Tracheal epithelial cell (primary cell): Measurements from ENCODE around the gene PGBD4. TPM values are rescaled to one million over a fixed set of nuclear protein-coding genes. Genes with fewer than 3 reads are reported as not detected.

ENCODE experiments used
- total RNA-seq: library from RNA; depleted of rRNA; stranded (reverse); fragments of >200 nt; gene quantifications from 2 replicates; pipeline ENCODE4 v1.2.1, GENCODE V29; 2014

The PGBD4 gene
- total RNA-seq: 1.2 and 1.5 TPM in 2 replicates

GRCh38 chr15:34101366-34102174 lies at the start of gene PGBD4, which contains the start of gene EMC7:
Gene PGBD4 (plus strand): TSS chr15:34102083. CDS start chr15:34102532, 449 bp downstream.
Gene EMC7 (minus strand): TSS chr15:34101862. CDS start chr15:34101839, 23 bp downstream.

Other genes starting within 250 kb of the PGBD4 start
- gene CHRM5, start 133.6 kb upstream of the PGBD4 start, total RNA-seq: not detected in 2 replicates
- gene AVEN, start 62.9 kb upstream of the PGBD4 start, total RNA-seq: 29.9 and 38.4 TPM in 2 replicates
- gene EMC7, start 221 bp upstream of the PGBD4 start, total RNA-seq: 21.7 and 27.3 TPM in 2 replicates
- 43.6 and 53.3 TPM in 2 replicates for gene KATNBL1, start 108.0 kb downstream of the PGBD4 start, total RNA-seq
- gene EMC4, start 122.9 kb downstream of the PGBD4 start, total RNA-seq: 120 and 178 TPM in 2 replicates
- 10.4 and 16.6 TPM in 2 replicates for gene SLC12A6, start 235.7 kb downstream of the PGBD4 start, total RNA-seq
- gene NOP10, start 241.1 kb downstream of the PGBD4 start, total RNA-seq: 205 and 268 TPM in 2 replicates
- not detected in 2 replicates for gene NUTM1, start 241.2 kb downstream of the PGBD4 start, total RNA-seq